Activated naive CD4-positive, alpha-beta T cell treated with anti-CD3 and anti-CD28 coated beads, Interleukin-2, amount 10 ng/mL, durations not matched to agents 7 days and 5 days (primary cell): Measurements from ENCODE around the gene RGS6.
A peak's percentile ranks its signal among the peaks of the same experiment; 100 is the strongest.
"Not testable (repeated sequence)": the region's sequence is repeated elsewhere in the genome, so short reads cannot be mapped to it uniquely, and the experiment has no call there.

Experiments
- CTCF ChIA-PET: fragments of 350-600 bp; sonication (Branson Sonifier 250); formaldehyde crosslinking; loops from one replicate; lab custom pipeline; 2021; ENCODE audit warnings: antibody characterized with exemption; lab: Charles Lee
- DNase-seq: peaks from one replicate; pipeline ENCODE4 v3.0.0-alpha.2; 2020
- H3K27ac Mint-ChIP-seq: one replicate; pipeline ENCODE4 v1.8.0; 2021; ENCODE audit warnings: mild to moderate bottlenecking, moderate library complexity, mixed read lengths
- H3K27me3 Mint-ChIP-seq: one replicate; pipeline ENCODE4 v1.8.0; 2021; ENCODE audit warnings: mild to moderate bottlenecking, mixed read lengths
- H3K36me3 Mint-ChIP-seq: one replicate; pipeline ENCODE4 v1.8.0; 2021; ENCODE audit warnings: mixed read lengths
- H3K4me1 Mint-ChIP-seq: one replicate; pipeline ENCODE4 v1.8.0; 2021; ENCODE audit warnings: mixed read lengths
- H3K4me3 Mint-ChIP-seq: one replicate; pipeline ENCODE4 v1.8.0; 2021; ENCODE audit warnings: mild to moderate bottlenecking, moderate library complexity, mixed read lengths
- H3K9me3 Mint-ChIP-seq: one replicate; pipeline ENCODE4 v1.8.0; 2021; ENCODE audit warnings: mixed read lengths

Gene RGS6

GRCh38 chr14:71932229-71932981 lies at the start of gene RGS6:
Gene RGS6, plus strand, starts transcription at chr14:71932429.
- H3K36me3 Mint-ChIP-seq: peaks cover 3% of the 10 kb centered on the region
- DNase-seq: peak; percentile 26
- H3K9me3 Mint-ChIP-seq: no peaks in the 10 kb centered on the region
- CTCF ChIA-PET: interaction anchor here (0.6 to 2.0 kb wide), 7 partner anchors 12 to 1810 kb away, joined by 3 to 5 read pairs (median 4); no protein-coding TSS in a partner anchor
- peaks cover 49% of the 10 kb centered on the region for H3K27me3 Mint-ChIP-seq
- H3K4me3 Mint-ChIP-seq: peak within 1 kb of the TSS; percentile 49
- no peak within 1 kb of the TSS for H3K27ac Mint-ChIP-seq
- peaks cover 15% of the 10 kb centered on the region for H3K4me1 Mint-ChIP-seq

- Mint-ChIP-seq H3K4me3 (no peak overlapping the region), H3K27ac (no peak overlapping the region), H3K4me1 (no peaks in the 10 kb centered on the region), H3K27me3 (peaks cover 9% of the 10 kb centered on the region), H3K9me3 (peaks cover 7% of the 10 kb centered on the region), H3K36me3 (no peaks in the 10 kb centered on the region)
- DNase-seq: no peak
- CTCF ChIA-PET: no interaction called here
These were observed 49.1 kb upstream of the RGS6 start for GRCh38 chr14:71883094-71883493.

DNA sequence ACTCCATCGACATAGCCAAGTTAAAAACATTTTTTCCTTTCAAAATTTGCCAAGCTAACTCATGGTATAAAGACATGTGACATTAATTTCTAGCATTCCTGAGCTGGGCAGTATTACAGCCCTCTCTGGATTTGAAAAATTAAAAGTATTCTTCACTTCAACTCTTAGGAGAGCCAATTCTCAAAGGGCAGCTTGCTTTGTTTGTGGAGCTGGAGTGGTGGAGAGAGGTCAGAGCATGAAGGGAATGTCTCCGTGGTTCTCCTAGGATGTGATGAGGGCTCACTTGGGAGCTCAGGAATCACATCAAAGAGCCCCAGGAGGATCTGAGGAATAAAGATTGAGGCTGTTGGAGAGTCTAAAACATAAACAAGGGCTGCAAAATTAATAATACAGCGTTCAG lies 46.9 kb upstream of the RGS6 start:
- H3K36me3 Mint-ChIP-seq: no peaks in the 10 kb centered on the region
- no peak for DNase-seq
- H3K9me3 Mint-ChIP-seq: peaks cover 5% of the 10 kb centered on the region
- CTCF ChIA-PET: no interaction called here
- no peak overlapping the region for H3K4me3 Mint-ChIP-seq
- H3K27ac Mint-ChIP-seq: no peak overlapping the region
- H3K4me1 Mint-ChIP-seq: no peaks in the 10 kb centered on the region
- H3K27me3 Mint-ChIP-seq: peaks cover 5% of the 10 kb centered on the region

- H3K27ac Mint-ChIP-seq, H3K36me3 Mint-ChIP-seq, H3K4me1 Mint-ChIP-seq, DNase-seq, CTCF ChIA-PET, H3K9me3 Mint-ChIP-seq, H3K4me3 Mint-ChIP-seq, H3K27me3 Mint-ChIP-seq: not testable (repeated sequence)
These were observed 44.4 kb upstream of the RGS6 start for GRCh38 chr14:71887802-71888201.

DNA sequence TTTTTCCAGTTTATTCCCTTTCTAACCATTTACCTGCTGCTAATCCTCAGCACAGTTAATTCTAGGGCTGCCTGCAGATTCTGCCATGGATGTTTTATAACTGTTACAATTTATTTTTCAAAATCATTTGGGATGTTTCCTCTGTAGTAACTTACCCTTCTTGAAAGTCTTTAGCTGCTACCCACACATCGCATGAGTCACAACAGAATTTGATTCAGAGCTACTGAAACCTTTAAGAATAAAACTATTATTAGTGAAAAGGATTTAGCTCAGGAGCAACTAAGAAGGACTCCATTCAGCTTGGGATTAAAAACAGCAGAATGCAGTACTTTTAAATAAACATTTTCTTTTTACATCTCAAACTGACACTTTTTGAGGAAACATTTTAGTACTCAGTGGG lies 41.7 kb upstream of the RGS6 start:
- Mint-ChIP-seq H3K27me3 (peaks cover 4% of the 10 kb centered on the region), H3K36me3 (no peaks in the 10 kb centered on the region), H3K27ac (no peak overlapping the region), H3K9me3 (peaks cover 5% of the 10 kb centered on the region), H3K4me1 (no peaks in the 10 kb centered on the region), H3K4me3 (no peak overlapping the region)
- no peak for DNase-seq
- CTCF ChIA-PET: no interaction called here

GRCh38 chr14:71891185-71891584 lies 41.0 kb upstream of the RGS6 start:
- H3K27me3 Mint-ChIP-seq: peaks cover 4% of the 10 kb centered on the region
- H3K9me3 Mint-ChIP-seq: peaks cover 5% of the 10 kb centered on the region
- H3K4me1 Mint-ChIP-seq: no peaks in the 10 kb centered on the region
- DNase-seq: no peak
- no peaks in the 10 kb centered on the region for H3K36me3 Mint-ChIP-seq
- no peak overlapping the region for H3K4me3 Mint-ChIP-seq
- CTCF ChIA-PET: no interaction called here
- H3K27ac Mint-ChIP-seq: no peak overlapping the region

DNA sequence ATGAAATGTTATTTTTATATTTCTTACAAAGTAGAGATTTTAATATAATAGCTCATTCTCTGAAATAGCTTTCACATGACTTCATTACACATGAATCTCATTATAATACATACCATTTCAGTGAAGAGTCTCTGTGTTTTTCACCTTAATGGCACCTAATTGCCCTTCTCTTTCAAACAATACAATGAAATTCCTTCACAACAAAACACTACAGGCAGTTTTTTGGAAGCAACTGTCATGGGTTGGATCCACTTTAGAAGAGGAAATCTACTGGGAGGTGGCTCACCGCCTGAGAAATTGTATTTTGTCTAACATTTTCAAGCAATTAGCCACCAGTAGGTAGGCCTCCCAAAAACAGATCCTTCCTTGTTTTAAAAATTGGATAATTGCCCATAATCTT lies 40.3 kb upstream of the RGS6 start:
- no peak overlapping the region for H3K4me3 Mint-ChIP-seq
- CTCF ChIA-PET: no interaction called here
- no peak overlapping the region for H3K27ac Mint-ChIP-seq
- DNase-seq: no peak
- peaks cover 5% of the 10 kb centered on the region for H3K9me3 Mint-ChIP-seq
- no peaks in the 10 kb centered on the region for H3K36me3 Mint-ChIP-seq
- no peaks in the 10 kb centered on the region for H3K4me1 Mint-ChIP-seq
- H3K27me3 Mint-ChIP-seq: peaks cover 4% of the 10 kb centered on the region

GRCh38 chr14:71905031-71905430 lies 27.2 kb upstream of the RGS6 start:
- Mint-ChIP-seq H3K9me3 (peaks cover 2% of the 10 kb centered on the region), H3K4me3 (no peak overlapping the region), H3K4me1 (no peaks in the 10 kb centered on the region), H3K36me3 (no peaks in the 10 kb centered on the region), H3K27me3 (peaks cover 16% of the 10 kb centered on the region), H3K27ac (no peak overlapping the region)
- CTCF ChIA-PET: no interaction called here
- DNase-seq: no peak

GRCh38 chr14:71905860-71906259 lies 26.4 kb upstream of the RGS6 start:
- H3K9me3 Mint-ChIP-seq: no peaks in the 10 kb centered on the region
- H3K27ac Mint-ChIP-seq: no peak overlapping the region
- H3K27me3 Mint-ChIP-seq: peaks cover 16% of the 10 kb centered on the region
- CTCF ChIA-PET: no interaction called here
- DNase-seq: no peak
- H3K36me3 Mint-ChIP-seq: no peaks in the 10 kb centered on the region
- no peaks in the 10 kb centered on the region for H3K4me1 Mint-ChIP-seq
- H3K4me3 Mint-ChIP-seq: no peak overlapping the region

DNA sequence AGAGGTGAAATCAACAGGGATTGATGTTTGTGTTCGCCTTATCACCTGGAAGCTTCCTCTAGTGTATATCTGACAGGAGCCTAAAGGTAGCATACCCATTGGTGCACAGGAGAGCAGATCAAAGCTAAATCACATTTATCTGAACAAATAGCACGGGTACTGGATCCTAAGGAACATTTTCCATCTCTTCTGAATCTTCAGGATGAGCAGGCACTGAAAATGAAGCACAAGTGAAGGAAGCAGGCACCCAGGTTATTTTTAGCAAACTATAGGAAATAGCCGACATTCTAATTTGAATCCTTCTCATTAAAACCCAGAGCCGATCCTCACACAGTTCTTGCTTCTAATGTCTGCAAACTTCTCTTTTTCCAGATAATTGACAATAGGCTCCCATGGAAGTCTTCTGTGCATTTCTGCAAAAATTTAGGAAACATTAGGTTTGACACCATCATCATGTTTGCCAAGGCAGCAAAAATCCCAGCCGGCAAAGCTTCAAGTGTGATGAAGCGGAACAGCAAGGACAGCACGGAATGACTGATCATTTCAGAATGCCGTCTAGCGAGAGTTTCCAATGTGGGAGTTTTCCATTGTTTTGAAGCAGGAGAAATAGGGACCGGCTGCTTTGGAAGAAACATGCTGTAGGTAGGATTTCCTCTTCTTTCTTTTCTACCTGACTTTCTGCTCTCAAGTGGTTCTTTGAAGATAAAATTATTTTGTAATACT lies 24.3 kb upstream of the RGS6 start:
- peaks cover 16% of the 10 kb centered on the region for H3K27me3 Mint-ChIP-seq
- no peak overlapping the region for H3K27ac Mint-ChIP-seq
- H3K4me1 Mint-ChIP-seq: no peaks in the 10 kb centered on the region
- no peaks in the 10 kb centered on the region for H3K36me3 Mint-ChIP-seq
- no peak for DNase-seq
- CTCF ChIA-PET: no interaction called here
- no peaks in the 10 kb centered on the region for H3K9me3 Mint-ChIP-seq
- no peak overlapping the region for H3K4me3 Mint-ChIP-seq

GRCh38 chr14:71911669-71912068 lies 20.6 kb upstream of the RGS6 start:
- Mint-ChIP-seq H3K36me3 (no peaks in the 10 kb centered on the region), H3K4me1 (no peaks in the 10 kb centered on the region), H3K4me3 (no peak overlapping the region), H3K9me3 (no peaks in the 10 kb centered on the region), H3K27me3 (peaks cover 12% of the 10 kb centered on the region), H3K27ac (no peak overlapping the region)
- no peak for DNase-seq
- CTCF ChIA-PET: no interaction called here

- DNase-seq: no peak
- H3K36me3 Mint-ChIP-seq: no peaks in the 10 kb centered on the region
- no peak overlapping the region for H3K27ac Mint-ChIP-seq
- no peaks in the 10 kb centered on the region for H3K9me3 Mint-ChIP-seq
- no peaks in the 10 kb centered on the region for H3K4me1 Mint-ChIP-seq
- no peak overlapping the region for H3K4me3 Mint-ChIP-seq
- CTCF ChIA-PET: no interaction called here
- H3K27me3 Mint-ChIP-seq: peaks cover 4% of the 10 kb centered on the region
These were observed 18.9 kb upstream of the RGS6 start for GRCh38 chr14:71913342-71913741.

DNA sequence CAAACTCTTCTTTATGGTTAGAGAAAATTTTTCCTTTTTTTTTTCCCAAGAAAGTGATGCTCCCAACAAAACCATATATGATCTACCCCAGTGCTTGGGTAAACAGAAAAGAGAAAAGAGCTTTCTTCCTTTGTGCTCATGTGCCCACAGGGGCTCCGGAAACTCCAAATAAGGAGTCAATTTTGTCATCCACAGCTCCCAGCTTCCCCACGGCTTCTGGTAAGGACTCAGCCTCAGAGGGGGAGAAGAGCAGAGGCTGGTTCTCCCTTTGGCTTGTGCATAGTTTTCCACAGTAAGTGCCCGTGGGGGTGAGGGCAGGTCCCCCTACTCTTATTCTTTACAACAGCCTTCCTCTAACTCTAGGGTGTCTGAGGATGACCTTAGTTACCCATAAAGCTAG lies 13.3 kb upstream of the RGS6 start:
- no peak overlapping the region for H3K27ac Mint-ChIP-seq
- no peaks in the 10 kb centered on the region for H3K36me3 Mint-ChIP-seq
- H3K9me3 Mint-ChIP-seq: no peaks in the 10 kb centered on the region
- H3K27me3 Mint-ChIP-seq: no peaks in the 10 kb centered on the region
- CTCF ChIA-PET: no interaction called here
- DNase-seq: no peak
- no peaks in the 10 kb centered on the region for H3K4me1 Mint-ChIP-seq
- H3K4me3 Mint-ChIP-seq: no peak overlapping the region

DNA sequence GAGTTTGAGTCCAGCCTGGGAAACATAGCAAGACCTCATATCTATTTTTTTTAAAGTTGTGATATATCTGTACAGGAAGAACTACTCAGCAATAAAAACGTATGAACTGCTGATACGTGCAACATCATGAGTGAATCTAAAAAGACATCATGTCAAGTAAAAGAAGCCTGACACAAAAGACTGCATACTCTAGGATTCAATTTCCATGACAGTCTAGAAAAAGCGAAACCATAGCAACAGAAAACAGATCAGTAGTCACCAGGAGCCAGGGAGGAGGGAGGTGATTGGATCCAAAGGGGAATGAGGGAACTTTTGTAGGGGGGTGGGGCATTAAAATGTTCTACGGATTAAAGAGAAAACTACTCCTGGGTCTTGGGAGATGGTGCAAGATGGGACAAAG lies 8.7 kb upstream of the RGS6 start:
- H3K4me3 Mint-ChIP-seq: no peak overlapping the region
- no peaks in the 10 kb centered on the region for H3K4me1 Mint-ChIP-seq
- H3K9me3 Mint-ChIP-seq: no peaks in the 10 kb centered on the region
- H3K27me3 Mint-ChIP-seq: no peaks in the 10 kb centered on the region
- H3K27ac Mint-ChIP-seq: no peak overlapping the region
- no peaks in the 10 kb centered on the region for H3K36me3 Mint-ChIP-seq
- DNase-seq: no peak
- CTCF ChIA-PET: no interaction called here
